MM.1S (cell line): ENCODE results near the gene PLCB1.

ENCODE experiments used
- CTCF ChIP-seq: fragments of 300-600 bp; sonication (generic); IDR thresholded peaks from 2 replicates; pipeline ENCODE4 v1.5.1; 2016; ENCODE audit warnings: antibody characterized with exemption, low read length, mixed read lengths
- EZH2 ChIP-seq: fragments of 300-600 bp; sonication (generic); optimal IDR thresholded peaks from 2 replicates; pipeline ENCODE3; 2017; ENCODE audit warnings: low read depth, mild to moderate bottlenecking, antibody characterized with exemption, low read length, mixed read lengths
- EZH2phosphoT487 ChIP-seq: fragments of 300-600 bp; sonication (generic); IDR thresholded peaks from 2 replicates; pipeline ENCODE4 v1.6.1; 2018; ENCODE audit warnings: antibody characterized with exemption, low read length

- no peak for TF ChIP-seq CTCF
- no peak for TF ChIP-seq EZH2
- no peak for TF ChIP-seq EZH2phosphoT487
Observed at GRCh38 chr20:8330319-8330784, 198.3 kb downstream of the PLCB1 start.
